Transverse colon (tissue), 4 donors: Measurements from ENCODE around the gene GMPPA.

Experiments used
- CTCF ChIP-seq, 5 experiments: fragments of 200-600 bp in 3 of 5; fragments of 450-650 bp in 2 of 5; sonication (generic) in 3 of 5; IDR thresholded peaks; 1 replicate in 2 of 5; 2 replicates in 3 of 5; pipeline ENCODE4 v1.5.1; 2016 to 2017; ENCODE audit warnings: antibody characterized with exemption in 5 of 5, inconsistent platforms in 3 of 5, mild to moderate bottlenecking in 2 of 5, moderate library complexity in 1 of 5
- EP300 ChIP-seq: sonication (generic); formaldehyde crosslinking; IDR thresholded peaks from one replicate; pipeline ENCODE4 v1.6.1; 2017; ENCODE audit warnings: antibody characterized with exemption, low read depth
- POLR2A ChIP-seq: fragments of 450-650 bp; IDR thresholded peaks from one replicate; pipeline ENCODE4 v1.6.1; 2016; ENCODE audit warnings: antibody characterized with exemption, mild to moderate bottlenecking, moderate library complexity
- POLR2AphosphoS5 ChIP-seq, 3 donors: sonication (generic); formaldehyde crosslinking; IDR thresholded peaks; one replicate each; pipeline ENCODE4 v1.6.1; 2016; ENCODE audit warnings: antibody characterized with exemption in 3 of 3

DNA sequence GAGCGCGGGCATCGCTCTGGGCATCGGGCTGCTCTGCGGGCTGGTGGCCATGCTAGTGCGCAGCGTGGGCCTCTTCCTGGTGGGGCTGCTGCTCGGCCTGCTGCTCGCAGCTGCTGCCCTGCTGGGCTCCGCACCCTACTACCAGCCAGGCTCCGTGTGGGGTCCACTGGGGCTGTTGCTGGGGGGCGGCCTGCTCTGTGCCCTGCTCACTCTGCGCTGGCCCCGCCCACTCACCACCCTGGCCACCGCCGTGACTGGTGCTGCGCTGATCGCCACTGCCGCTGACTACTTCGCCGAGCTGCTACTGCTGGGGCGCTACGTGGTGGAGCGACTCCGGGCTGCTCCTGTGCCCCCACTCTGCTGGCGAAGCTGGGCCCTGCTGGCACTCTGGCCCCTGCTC, 48.9 kb downstream of the GMPPA start:
- no peak for TF ChIP-seq POLR2A
- no peak for TF ChIP-seq POLR2AphosphoS5 (IDR thresholded peaks at IDR 0.05)
- no peak for TF ChIP-seq CTCF (IDR thresholded peaks at IDR 0.05)
- no peak for TF ChIP-seq EP300
